ENCODE measurements around the gene ELK1. TPM values are rescaled to one million over a fixed set of nuclear protein-coding genes. Genes with fewer than 3 reads are reported as not detected.

Gene ELK1
- total and polyA plus RNA-seq, 2 experiments from 2014 or later: 19.2 to 39.5 TPM

GRCh38 chrX:47612418-47612817, 37.9 kb downstream of the ELK1 start:
- DNase-seq (ENCODE audit: low spot score) (no peak), ATAC-seq (no peak)
- H3K27ac Mint-ChIP-seq: no peak overlapping the region
- Histone ChIP-seq H3K4me1 (ENCODE audit: insufficient read depth) (no peaks in the 10 kb centered on the region), H3K9me2 (ENCODE audit: insufficient read depth) (no peaks in the 10 kb centered on the region), H3K4me2 (no peak overlapping the region), H4K20me1 (replicated peaks; ENCODE audit: insufficient read depth) (no peaks in the 10 kb centered on the region), H3K27me3 (ENCODE audit: insufficient read depth) (no peaks in the 10 kb centered on the region), H3K27ac (ENCODE audit: low read depth) (no peak overlapping the region), H3K36me3 (ENCODE audit: insufficient read depth) (no peaks in the 10 kb centered on the region), H2AFZ (no peak overlapping the region), H3F3A (replicated peaks; ENCODE audit: low read depth) (no peaks in the 10 kb centered on the region), H3K79me2 (replicated peaks; ENCODE audit: insufficient read depth) (no peaks in the 10 kb centered on the region), H3K4me3 (no peak overlapping the region)
- H3K4me1 Mint-ChIP-seq: peaks cover 17% of the 10 kb centered on the region
- no peak overlapping the region for H3K4me3 Mint-ChIP-seq
- peaks cover 9% of the 10 kb centered on the region; the same call in 1 of the 3 replicates for H3K36me3 Mint-ChIP-seq (ENCODE audit: low read depth)
- peaks cover 3% of the 10 kb centered on the region for H3K27me3 Mint-ChIP-seq (ENCODE audit: insufficient read depth, low read depth, poor library complexity)
- H3K9me3 Mint-ChIP-seq: no peaks in the 10 kb centered on the region
- no peak for TF ChIP-seq CTCF (conservative IDR thresholded peaks at IDR 0.05; ENCODE audit: low read depth in 2 of 2)
- TF ChIP-seq ZNF114 (CRISPR knock-in tag; IDR thresholded peaks at IDR 0.05): no peak
- no peak for TF ChIP-seq POLR2AphosphoS5 (IDR thresholded peaks at IDR 0.05; ENCODE audit: low read depth)
- TF ChIP-seq CREB1 (CRISPR knock-in tag; IDR thresholded peaks at IDR 0.05; ENCODE audit: low read depth): no peak
- TF ChIP-seq, protein P1, sequence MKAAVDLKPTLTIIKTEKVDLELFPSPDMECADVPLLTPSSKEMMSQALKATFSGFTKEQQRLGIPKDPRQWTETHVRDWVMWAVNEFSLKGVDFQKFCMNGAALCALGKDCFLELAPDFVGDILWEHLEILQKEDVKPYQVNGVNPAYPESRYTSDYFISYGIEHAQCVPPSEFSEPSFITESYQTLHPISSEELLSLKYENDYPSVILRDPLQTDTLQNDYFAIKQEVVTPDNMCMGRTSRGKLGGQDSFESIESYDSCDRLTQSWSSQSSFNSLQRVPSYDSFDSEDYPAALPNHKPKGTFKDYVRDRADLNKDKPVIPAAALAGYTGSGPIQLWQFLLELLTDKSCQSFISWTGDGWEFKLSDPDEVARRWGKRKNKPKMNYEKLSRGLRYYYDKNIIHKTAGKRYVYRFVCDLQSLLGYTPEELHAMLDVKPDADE (IDR thresholded peaks at IDR 0.05): no peak
- no peak for TF ChIP-seq JUNB (IDR thresholded peaks at IDR 0.05; ENCODE audit: unreplicated experiment)
- no peak for TF ChIP-seq EZH2phosphoT487 (IDR thresholded peaks at IDR 0.05; ENCODE audit: unreplicated experiment)
- TF ChIP-seq ZNF331 (CRISPR knock-in tag; IDR thresholded peaks at IDR 0.05; ENCODE audit: low read depth): no peak
- no peak for TF ChIP-seq EZH2 (IDR thresholded peaks at IDR 0.05; ENCODE audit: low read depth, unreplicated experiment)
- no peak for TF ChIP-seq ZNF462 (CRISPR knock-in tag; IDR thresholded peaks at IDR 0.05)
- TF ChIP-seq, protein P2, sequence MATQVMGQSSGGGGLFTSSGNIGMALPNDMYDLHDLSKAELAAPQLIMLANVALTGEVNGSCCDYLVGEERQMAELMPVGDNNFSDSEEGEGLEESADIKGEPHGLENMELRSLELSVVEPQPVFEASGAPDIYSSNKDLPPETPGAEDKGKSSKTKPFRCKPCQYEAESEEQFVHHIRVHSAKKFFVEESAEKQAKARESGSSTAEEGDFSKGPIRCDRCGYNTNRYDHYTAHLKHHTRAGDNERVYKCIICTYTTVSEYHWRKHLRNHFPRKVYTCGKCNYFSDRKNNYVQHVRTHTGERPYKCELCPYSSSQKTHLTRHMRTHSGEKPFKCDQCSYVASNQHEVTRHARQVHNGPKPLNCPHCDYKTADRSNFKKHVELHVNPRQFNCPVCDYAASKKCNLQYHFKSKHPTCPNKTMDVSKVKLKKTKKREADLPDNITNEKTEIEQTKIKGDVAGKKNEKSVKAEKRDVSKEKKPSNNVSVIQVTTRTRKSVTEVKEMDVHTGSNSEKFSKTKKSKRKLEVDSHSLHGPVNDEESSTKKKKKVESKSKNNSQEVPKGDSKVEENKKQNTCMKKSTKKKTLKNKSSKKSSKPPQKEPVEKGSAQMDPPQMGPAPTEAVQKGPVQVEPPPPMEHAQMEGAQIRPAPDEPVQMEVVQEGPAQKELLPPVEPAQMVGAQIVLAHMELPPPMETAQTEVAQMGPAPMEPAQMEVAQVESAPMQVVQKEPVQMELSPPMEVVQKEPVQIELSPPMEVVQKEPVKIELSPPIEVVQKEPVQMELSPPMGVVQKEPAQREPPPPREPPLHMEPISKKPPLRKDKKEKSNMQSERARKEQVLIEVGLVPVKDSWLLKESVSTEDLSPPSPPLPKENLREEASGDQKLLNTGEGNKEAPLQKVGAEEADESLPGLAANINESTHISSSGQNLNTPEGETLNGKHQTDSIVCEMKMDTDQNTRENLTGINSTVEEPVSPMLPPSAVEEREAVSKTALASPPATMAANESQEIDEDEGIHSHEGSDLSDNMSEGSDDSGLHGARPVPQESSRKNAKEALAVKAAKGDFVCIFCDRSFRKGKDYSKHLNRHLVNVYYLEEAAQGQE (IDR thresholded peaks at IDR 0.05; ENCODE audit: unreplicated experiment): no peak
- TF ChIP-seq STAT1 (IDR thresholded peaks at IDR 0.05; ENCODE audit: unreplicated experiment): no peak
- TF ChIP-seq NANOG (IDR thresholded peaks at IDR 0.05; ENCODE audit: borderline replicate concordance): no peak

All from GM23338 (cell line).